HepG2 (cell line): ENCODE data around the gene URGCP. TPM values are rescaled to one million over a fixed set of nuclear protein-coding genes. Genes with fewer than 3 reads are reported as not detected.

Source experiments
- ATAC-seq: fragments of 200-7000 bp; cut with Tn5 transposase; 3 replicates; pipeline ENCODE4 v1.9.1; 2020; ENCODE audit warnings: mild to moderate bottlenecking, moderate library complexity
- BruUV-seq: library from RNA; stranded (reverse); fragments of 400-500 nt; replicated peaks from 2 replicates; lab custom pipeline; 2021; lab: Mats Ljungman, UMichigan
- CTCF ChIA-PET: fragments of 300-600 bp; formaldehyde crosslinking; extraction: SDS; loops from one replicate; lab custom pipeline; 2021; ENCODE audit warnings: low total read pairs, inconsistent platforms, low intra/inter-chr PET ratio; lab: Yijun Ruan, JAX
- POLR2A ChIA-PET: fragments of 350-600 bp; sonication (Branson Sonifier 250); formaldehyde crosslinking; loops from one replicate; lab custom pipeline; 2020; ENCODE audit warnings: antibody characterized with exemption, inconsistent platforms; lab: Yijun Ruan, JAX
- DNase-seq: peaks from one replicate; pipeline ENCODE4 v3.0.0-alpha.2; 2015; ENCODE audit warnings: low spot score
- FAIRE-seq: peaks from 3 replicates; lab custom pipeline; 2011; peaks lifted over from hg19 to GRCh38; lab: Jason Lieb, UNC
- H2AFZ ChIP-seq: one replicate; pipeline ENCODE4 v1.6.1; 2011; ENCODE audit warnings: low read length, inconsistent platforms
- H3K27ac ChIP-seq: fragments of 300-600 bp; 3 replicates; pipeline ENCODE4 v1.8.0; 2011; ENCODE audit warnings: mixed run types, mild to moderate bottlenecking, mixed read lengths, low read length, inconsistent platforms; ENCODE audit not compliant: insufficient read depth; ENCODE audit errors: extremely low read length
- H3K27me3 ChIP-seq, 2 experiments: fragments of 200-600 bp in 1 of 2; 2 replicates in 1 of 2; 3 replicates in 1 of 2; pipeline versions ENCODE4 v1.6.0 to v1.8.0; 2011; ENCODE audit warnings: low read length in 2 of 2, mild to moderate bottlenecking in 2 of 2, moderate library complexity in 2 of 2, inconsistent platforms in 1 of 2; ENCODE audit not compliant: insufficient read depth in 2 of 2, control insufficient read depth in 1 of 2
- H3K36me3 ChIP-seq, 2 experiments: fragments of 200-600 bp in 1 of 2; replicated peaks in 1 of 2; 2 replicates in 1 of 2; 3 replicates in 1 of 2; pipeline versions ENCODE4 v1.5.1 to v1.8.0; 2011; ENCODE audit warnings: low read length in 2 of 2, inconsistent platforms in 1 of 2; ENCODE audit not compliant: insufficient read depth in 2 of 2, control insufficient read depth in 1 of 2
- H3K4me1 ChIP-seq: 2 replicates; pipeline ENCODE4 v1.5.1; 2012; ENCODE audit warnings: low read length, inconsistent platforms; ENCODE audit not compliant: insufficient read depth
- H3K4me2 ChIP-seq: 2 replicates; pipeline ENCODE4 v1.6.0; 2011; ENCODE audit warnings: low read depth, low read length, inconsistent platforms
- H3K4me3 ChIP-seq, 3 experiments: fragments of 200-600 bp in 1 of 3; sonication (generic), shearing (Covaris generic) in 1 of 3; replicated peaks in 1 of 3; 2 replicates each; pipeline ENCODE4 v1.5.1; 2011 to 2016; ENCODE audit warnings: low read length in 3 of 3, inconsistent platforms in 2 of 3, low read depth in 2 of 3, mild to moderate bottlenecking in 2 of 3, control low read depth in 1 of 3, mixed read lengths in 1 of 3; ENCODE audit not compliant: insufficient read depth in 1 of 3
- H3K79me2 ChIP-seq: one replicate; pipeline ENCODE4 v1.6.1; 2011; ENCODE audit warnings: low read length, inconsistent platforms; ENCODE audit not compliant: insufficient read depth
- H3K9ac ChIP-seq: 2 replicates; pipeline ENCODE4 v1.6.0; 2011; ENCODE audit warnings: mild to moderate bottlenecking, low read depth, low read length, inconsistent platforms; ENCODE audit not compliant: insufficient read depth
- H3K9me3 ChIP-seq: 2 replicates; pipeline ENCODE4 v1.5.1; 2012; ENCODE audit warnings: mild to moderate bottlenecking, low read length
- H4K20me1 ChIP-seq: 2 replicates; pipeline ENCODE4 v1.6.0; 2011; ENCODE audit warnings: inconsistent platforms, mild to moderate bottlenecking, low read length, moderate library complexity; ENCODE audit not compliant: insufficient read depth
- ADNP ChIP-seq: sonication (generic); formaldehyde crosslinking; IDR thresholded peaks from 2 replicates; pipeline ENCODE4 v1.4.0; 2020; ENCODE audit warnings: missing genetic modification reagents
- CENPT ChIP-seq: sonication (generic); formaldehyde crosslinking; IDR thresholded peaks from 2 replicates; pipeline ENCODE4 v1.8.0; 2022; ENCODE audit warnings: low read depth, mild to moderate bottlenecking, moderate library complexity, missing genetic modification reagents
- ELF1 ChIP-seq: sonication (generic); formaldehyde crosslinking; IDR thresholded peaks from 2 replicates; pipeline ENCODE4 v1.4.0; 2020; ENCODE audit warnings: missing genetic modification reagents
- HNRNPLL ChIP-seq: fragments of 200-400 bp; formaldehyde crosslinking; IDR thresholded peaks from 2 replicates; pipeline ENCODE4 v1.6.1; 2017; ENCODE audit warnings: mild to moderate bottlenecking, low read depth, low read length; ENCODE audit not compliant: poor library complexity, severe bottlenecking
- KDM5A ChIP-seq: fragments of 200-600 bp; sonication (generic); IDR thresholded peaks from 2 replicates; pipeline ENCODE4 v1.7.0; 2018; ENCODE audit warnings: antibody characterized with exemption, mild to moderate bottlenecking, low read length, borderline replicate concordance
- NFYC ChIP-seq: IDR thresholded peaks from 2 replicates; pipeline ENCODE4 v1.6.1; 2016; ENCODE audit warnings: missing genetic modification reagents, missing compliant biosample characterization
- RFX3 ChIP-seq: IDR thresholded peaks from 2 replicates; pipeline ENCODE4 v1.6.1; 2016; ENCODE audit warnings: missing biosample characterization, missing genetic modification reagents
- TBL1XR1 ChIP-seq: fragments of 150-350 bp; IDR thresholded peaks from 2 replicates; pipeline ENCODE4 v1.6.1; 2014; ENCODE audit warnings: borderline replicate concordance, low read length; ENCODE audit not compliant: partially characterized antibody
- TEF ChIP-seq: sonication (generic); formaldehyde crosslinking; IDR thresholded peaks from 2 replicates; pipeline ENCODE4 v1.5.0; 2020; ENCODE audit warnings: missing genetic modification reagents
- ZBTB7B ChIP-seq: sonication (generic); formaldehyde crosslinking; IDR thresholded peaks from 2 replicates; pipeline ENCODE4 v1.4.0; 2020; ENCODE audit warnings: missing genetic modification reagents
- ZFP36L2 ChIP-seq: sonication (generic); formaldehyde crosslinking; IDR thresholded peaks from 2 replicates; pipeline ENCODE4 v1.4.0; 2020; ENCODE audit warnings: missing genetic modification reagents
- ZNF850 ChIP-seq: sonication (generic); formaldehyde crosslinking; conservative IDR thresholded peaks from 2 replicates; pipeline ENCODE4 v1.9.0; 2021; ENCODE audit warnings: mild to moderate bottlenecking, missing genetic modification reagents
- WGBS: methylation state at CpG from one replicate; pipeline ENCODE4 v1.1.6; 2017; ENCODE audit warnings: low lambda C conversion rate; 5-methylcytosine and 5-hydroxymethylcytosine counted together
- in situ Hi-C: cut with HindIII; loops from 2 replicates; pipeline ENCODE4 v1.10.0; 2017; ENCODE audit warnings: low pct_unique_long_range_greater_than_20kb; ENCODE audit not compliant: extremely low pct_ligation_motif_present
- intact Hi-C: fragments of 100-400 bp; cut with micrococcal nuclease; formaldehyde crosslinking; loops from one replicate; pipeline ENCODE4 v1.10.0; 2022; ENCODE audit not compliant: unreplicated experiment
- polyA plus RNA-seq, 8 experiments: library from polyadenylated mRNA; depleted of rRNA in 3 of 8; stranded (reverse) in 7 of 8; unstranded in 1 of 8; fragments of >200 nt; fragmentation: Illumina TruSeq in 4 of 8; extraction: Trizol in 4 of 8; gene quantifications; 2 replicates each; pipeline versions ENCODE4 v1.2.1 to v1.2.3, GENCODE V29; 2011 to 2016; ENCODE audit warnings: low read depth in 4 of 8, missing spikeins in 1 of 8, mixed read lengths in 1 of 8; ENCODE audit not compliant: insufficient read depth in 1 of 8
- total RNA-seq, 5 experiments: library from RNA; depleted of rRNA; stranded (reverse); fragments of >200 nt; fragmentation: Illumina TruSeq; extraction: Trizol; gene quantifications; 2 replicates each; pipeline ENCODE4 v1.2.3, GENCODE V29; 2016; ENCODE audit warnings: low read depth in 1 of 5
- TF ChIP-seq, protein P1 (sequence below): sonication (generic); formaldehyde crosslinking; IDR thresholded peaks from 2 replicates; pipeline ENCODE4 v1.5.0; 2020; ENCODE audit warnings: missing genetic modification reagents

URGCP gene
- total and polyA plus RNA-seq, 2 of the 13 experiments (the other 11 are each of a cell fraction or from before 2014, with no cell fraction given), result 22.3 to 25.8 TPM

DNA sequence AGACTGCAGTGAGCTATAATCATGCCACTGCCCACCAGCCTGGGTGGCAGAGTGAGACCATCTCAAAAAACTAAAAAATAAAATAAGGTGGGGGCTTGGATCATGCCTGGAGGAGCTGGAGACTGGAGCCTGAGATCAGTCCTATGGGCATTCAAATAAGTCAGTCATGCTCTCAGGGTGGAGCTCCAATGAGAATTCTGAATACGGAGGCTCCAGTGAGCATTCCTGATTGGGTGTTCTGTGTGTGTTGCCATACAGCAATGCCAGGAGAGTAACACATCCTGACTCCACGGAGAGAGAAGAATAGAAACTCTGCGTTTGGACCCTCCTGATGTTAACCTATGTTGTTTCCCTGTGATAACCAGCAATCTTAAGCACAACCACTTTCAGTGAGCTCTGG, 35.9 kb upstream of the URGCP start:
- TF ChIP-seq KDM5A (no peak), ZFP36L2 (CRISPR knock-in tag) (no peak), ADNP (CRISPR knock-in tag) (no peak), TEF (no peak), CENPT (CRISPR knock-in tag) (no peak), ZBTB7B (CRISPR knock-in tag) (no peak), NFYC (no peak), HNRNPLL (no peak), ELF1 (CRISPR knock-in tag) (no peak), TBL1XR1 (no peak), ZNF850 (CRISPR knock-in tag) (no peak), RFX3 (CRISPR knock-in tag) (no peak)
- TF ChIP-seq, protein P1, sequence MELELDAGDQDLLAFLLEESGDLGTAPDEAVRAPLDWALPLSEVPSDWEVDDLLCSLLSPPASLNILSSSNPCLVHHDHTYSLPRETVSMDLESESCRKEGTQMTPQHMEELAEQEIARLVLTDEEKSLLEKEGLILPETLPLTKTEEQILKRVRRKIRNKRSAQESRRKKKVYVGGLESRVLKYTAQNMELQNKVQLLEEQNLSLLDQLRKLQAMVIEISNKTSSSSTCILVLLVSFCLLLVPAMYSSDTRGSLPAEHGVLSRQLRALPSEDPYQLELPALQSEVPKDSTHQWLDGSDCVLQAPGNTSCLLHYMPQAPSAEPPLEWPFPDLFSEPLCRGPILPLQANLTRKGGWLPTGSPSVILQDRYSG, result no peak
- H3K4me1 ChIP-seq, result peaks cover 13% of the 10 kb centered on the region
- no peaks in the 10 kb centered on the region for H3K79me2 ChIP-seq
- in situ Hi-C loops (no loop called here), intact Hi-C loops (no loop called here)
- no peak overlapping the region for H3K4me3 ChIP-seq
- no peak overlapping the region for H3K27ac ChIP-seq
- no peak overlapping the region for H3K4me2 ChIP-seq
- ATAC-seq (no peak), DNase-seq (no peak), FAIRE-seq (no peak)
- no peaks in the 10 kb centered on the region for H3K27me3 ChIP-seq
- H2AFZ ChIP-seq, result no peak overlapping the region
- no peaks in the 10 kb centered on the region for H4K20me1 ChIP-seq
- ChIA-PET CTCF (no interaction called here), POLR2A (interaction anchor here (1.8 kb wide), 1 partner anchor 38 kb away, joined by 5 read pairs; no protein-coding TSS in a partner anchor)
- H3K9me3 ChIP-seq, result no peaks in the 10 kb centered on the region
- no TSS peak for BruUV-seq
- H3K36me3 ChIP-seq, result no peaks in the 10 kb centered on the region
- WGBS, result 87% methylated on average over 3 of the region's 3 CpGs
- no peak overlapping the region for H3K9ac ChIP-seq
